EL (cell line): ENCODE results near the gene CCT2.

Source experiments
- DNase-seq: peaks from one replicate; pipeline ENCODE4 v3.0.0-alpha.2; 2016

The CCT2 gene

DNA sequence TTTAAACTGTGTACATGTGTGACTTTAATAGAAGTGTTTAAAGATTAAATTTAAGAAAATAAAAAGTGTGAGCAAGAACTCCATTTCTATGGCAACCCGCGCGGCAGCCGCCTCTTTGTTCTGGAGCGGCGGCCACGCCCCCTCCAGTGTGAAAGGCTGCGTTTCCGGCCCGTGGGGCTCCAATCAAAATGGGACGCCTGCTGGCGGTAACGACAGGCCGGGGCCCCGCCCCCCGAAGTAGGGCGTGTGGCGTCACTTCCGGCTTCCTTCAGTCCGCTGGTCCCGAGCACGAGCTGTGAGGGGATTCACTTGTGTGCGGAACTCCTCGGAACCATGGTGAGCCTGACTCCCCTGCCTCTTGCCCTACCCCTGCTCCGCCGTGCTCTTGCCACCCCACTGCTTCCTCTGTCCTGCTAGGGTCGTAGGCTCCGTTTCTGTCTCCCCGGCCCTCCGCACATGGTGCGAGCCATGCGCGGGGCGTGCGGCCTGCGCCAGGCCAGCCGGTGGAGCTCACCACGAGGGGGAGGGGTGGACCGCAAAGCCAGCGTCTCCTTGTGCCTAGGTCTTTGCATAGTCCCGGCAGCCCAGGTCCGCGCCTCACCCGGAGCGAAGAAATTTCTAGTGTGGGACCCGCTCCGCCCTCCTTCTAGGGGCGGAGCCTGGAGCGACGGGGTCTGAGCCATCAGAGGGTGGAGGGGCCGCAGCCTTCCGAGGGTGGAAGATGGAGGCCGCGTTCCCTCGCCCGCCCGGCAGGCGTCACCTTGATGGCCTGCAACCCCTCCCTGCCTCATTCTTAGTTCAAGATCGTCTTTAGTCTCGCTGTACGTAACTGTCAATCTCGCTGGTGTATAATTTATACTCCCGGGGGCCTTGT, at the start of gene CCT2:
Gene CCT2, plus strand, starts transcription at position 271 of the 874 bp plus-strand sequence. Its CDS starts 63 bp downstream, at position 334.
- DNase-seq = peak; percentile 96

DNA sequence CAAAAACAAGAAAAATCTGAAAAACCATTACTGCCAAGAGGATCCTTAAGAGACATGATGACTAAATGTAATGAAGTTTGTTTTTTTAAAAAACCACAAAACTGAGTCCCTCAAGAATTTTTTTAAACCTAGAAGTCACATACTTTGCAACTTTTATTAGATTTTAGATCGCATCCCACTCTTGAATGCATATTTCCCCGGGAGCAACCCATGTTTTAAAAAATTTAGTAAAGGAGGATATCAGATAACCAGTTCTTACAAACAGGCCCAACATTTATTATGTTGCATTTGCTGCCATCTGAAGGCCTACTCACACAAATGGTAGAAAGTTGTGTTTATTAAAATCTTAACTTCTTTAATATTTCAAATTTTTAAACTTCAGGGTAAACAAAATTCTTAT, 44.3 kb upstream of the CCT2 start:
- DNase-seq = peak; percentile 83

DNA sequence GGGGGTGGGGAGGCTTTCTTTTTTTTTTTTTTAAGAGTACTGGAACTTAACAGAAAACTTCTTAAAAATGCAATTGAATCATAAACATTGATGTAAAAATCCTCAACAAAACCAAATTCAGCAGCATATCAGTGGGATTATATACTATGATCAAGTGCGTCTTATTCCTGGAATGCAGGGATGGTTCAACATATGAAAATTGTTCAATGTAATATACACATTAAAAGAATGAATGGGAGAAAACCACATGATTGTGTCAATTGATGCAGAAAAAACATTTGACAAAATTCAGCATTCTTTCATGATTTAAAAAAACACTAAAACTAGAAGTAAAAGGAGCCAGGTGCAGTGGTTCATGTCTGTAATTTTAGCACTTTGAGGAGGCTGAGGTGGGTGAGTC, 41.2 kb upstream of the CCT2 start:
- no peak for DNase-seq

- no peak for DNase-seq
Observed at GRCh38 chr12:69545081-69545480, 40.2 kb upstream of the CCT2 start.

DNA sequence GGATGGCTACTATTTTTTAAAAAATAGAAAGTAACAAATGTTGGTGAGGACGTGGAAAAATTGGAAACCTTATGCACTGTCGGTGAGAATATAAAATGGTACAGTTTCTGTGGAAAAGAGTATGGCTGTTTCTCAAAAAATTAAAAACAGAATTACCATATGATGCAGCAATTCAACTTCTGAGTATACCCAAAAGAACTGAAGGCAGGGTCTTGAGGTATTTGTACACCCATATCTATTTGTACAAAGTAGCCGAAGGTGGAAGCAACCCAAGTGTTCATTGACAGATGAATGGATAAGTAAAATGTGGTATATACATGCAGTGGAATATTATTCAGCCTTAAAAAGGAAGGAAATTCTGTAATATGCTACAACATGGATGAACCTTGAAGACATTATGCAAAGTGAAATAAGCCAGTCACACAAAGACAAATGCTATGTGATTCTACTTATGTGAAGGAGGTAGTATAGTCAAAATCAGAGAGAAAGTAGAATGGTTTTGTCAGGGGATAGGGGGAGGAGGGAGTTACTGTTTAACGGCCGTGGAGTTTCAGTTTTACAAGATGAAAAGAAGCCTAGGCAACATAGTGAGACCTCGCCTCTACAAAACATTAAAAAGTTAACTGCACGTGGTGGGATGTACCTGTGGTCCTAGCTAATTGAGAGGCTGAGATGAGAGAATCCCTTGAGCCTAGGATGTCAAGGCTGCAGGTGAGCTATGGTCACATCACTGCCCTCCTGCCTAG, 38.4 kb upstream of the CCT2 start:
- no peak for DNase-seq

GRCh38 chr12:69548687-69549086, 36.6 kb upstream of the CCT2 start:
- no peak for DNase-seq

GRCh38 chr12:69550569-69551350, 34.5 kb upstream of the CCT2 start:
- no peak for DNase-seq

DNA sequence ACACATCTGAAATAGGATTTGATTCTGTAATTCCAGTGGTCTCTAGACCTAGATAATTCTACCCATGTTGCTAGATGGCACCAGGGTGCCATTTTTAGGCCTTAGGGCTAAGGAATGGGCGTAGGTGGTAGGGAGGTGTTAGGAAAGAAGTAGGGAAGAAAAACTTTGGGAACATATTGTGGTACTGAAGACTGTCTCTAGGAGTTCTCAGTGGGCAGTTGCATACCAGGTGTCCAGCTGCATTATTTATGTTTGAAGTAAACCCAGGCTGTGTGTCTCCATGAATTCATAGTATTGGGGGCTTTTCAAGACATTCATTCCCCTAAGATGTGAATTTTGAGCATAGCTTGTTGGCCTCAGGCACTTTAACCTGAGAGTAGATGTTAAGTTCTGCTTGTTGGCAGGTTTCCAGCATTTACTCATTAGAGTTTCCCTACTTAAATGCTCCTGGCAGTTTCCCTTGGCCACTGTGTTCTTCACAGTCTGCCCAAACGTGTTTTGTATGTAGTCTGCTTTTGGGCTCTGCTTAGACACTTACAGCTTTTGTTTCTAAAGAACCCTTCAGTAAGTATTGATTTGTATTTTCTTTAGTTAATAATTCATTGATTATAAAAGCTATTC, 31.5 kb upstream of the CCT2 start:
- DNase-seq = peak; percentile 72

GRCh38 chr12:69555461-69555860, 29.8 kb upstream of the CCT2 start:
- DNase-seq = peak; percentile 97

GRCh38 chr12:69556383-69556782, 28.9 kb upstream of the CCT2 start:
- DNase-seq = no peak

DNA sequence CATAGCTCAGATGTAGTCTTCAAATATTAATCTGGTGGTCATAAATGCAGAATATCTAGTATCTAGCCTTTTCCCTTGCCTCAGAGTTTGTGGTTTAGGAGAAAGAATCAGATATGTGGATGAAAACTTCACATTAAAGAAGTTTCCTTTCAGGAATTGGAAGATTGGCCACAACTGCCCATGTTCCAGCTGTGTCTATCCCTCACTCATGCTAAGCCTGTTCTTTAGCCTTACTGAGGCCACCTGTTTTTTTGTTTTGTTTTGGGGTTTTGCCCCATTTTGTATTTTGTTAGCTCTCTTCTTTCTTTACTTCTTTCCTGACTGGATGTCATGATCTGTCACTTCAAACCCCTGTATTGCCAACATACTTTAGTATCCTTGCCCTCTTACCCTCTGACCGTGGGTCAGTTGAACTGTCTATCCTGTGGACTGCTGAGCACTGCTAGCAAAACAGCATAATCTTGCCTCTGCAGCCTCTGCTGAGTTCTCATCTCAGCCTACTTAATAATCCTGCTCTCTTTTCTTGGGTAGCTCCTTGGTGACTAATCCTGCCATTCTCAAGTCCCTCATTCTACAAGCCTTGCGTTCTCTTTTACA, 22.0 kb upstream of the CCT2 start:
- DNase-seq = no peak

DNA sequence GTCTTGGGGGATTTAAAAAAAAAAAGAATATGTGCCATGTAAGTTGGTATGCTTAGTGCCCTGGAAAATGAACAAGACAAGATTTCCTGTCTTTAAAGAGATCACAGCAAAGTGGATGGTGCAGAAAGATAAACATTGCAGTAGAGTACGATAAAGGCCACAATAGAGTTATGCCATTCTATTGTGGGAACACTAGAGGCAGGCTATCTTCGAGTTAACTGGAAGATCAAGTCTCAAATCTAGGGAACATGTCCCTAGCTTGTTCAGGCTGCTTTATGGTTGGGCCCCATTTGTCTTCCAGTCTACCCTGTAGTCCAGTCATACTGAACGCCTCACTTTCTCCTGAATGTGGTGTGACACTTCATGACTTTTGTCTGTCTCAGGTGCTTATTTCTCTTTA, 18.7 kb upstream of the CCT2 start:
- DNase-seq = no peak

- DNase-seq = peak; percentile 62
Observed at GRCh38 chr12:69569236-69569635, 16.0 kb upstream of the CCT2 start.

DNA sequence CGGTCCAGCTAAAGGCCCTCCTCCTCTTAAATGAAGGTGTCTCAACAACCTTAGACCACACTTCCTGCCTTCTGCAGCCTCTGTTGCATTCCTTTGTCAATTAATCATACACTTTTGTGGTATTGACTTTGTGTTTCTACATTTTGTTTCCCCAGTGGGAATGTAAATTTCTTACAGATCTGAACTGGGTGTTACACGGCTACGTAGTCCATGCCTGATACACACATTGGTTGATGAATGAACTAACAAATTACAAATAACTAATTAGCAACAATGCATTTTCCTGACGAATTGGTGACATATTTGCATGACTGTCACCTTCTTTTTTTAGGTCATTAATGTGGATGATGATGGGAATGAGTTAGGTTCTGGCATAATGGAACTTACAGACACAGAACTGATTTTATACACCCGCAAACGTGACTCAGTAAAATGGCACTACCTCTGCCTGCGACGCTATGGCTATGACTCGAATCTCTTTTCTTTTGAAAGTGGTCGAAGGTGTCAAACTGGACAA, 15.2 kb upstream of the CCT2 start:
- peak; percentile 90 for DNase-seq

- DNase-seq = peak; percentile 70
Observed at GRCh38 chr12:69570545-69571399, 14.5 kb upstream of the CCT2 start.

DNA sequence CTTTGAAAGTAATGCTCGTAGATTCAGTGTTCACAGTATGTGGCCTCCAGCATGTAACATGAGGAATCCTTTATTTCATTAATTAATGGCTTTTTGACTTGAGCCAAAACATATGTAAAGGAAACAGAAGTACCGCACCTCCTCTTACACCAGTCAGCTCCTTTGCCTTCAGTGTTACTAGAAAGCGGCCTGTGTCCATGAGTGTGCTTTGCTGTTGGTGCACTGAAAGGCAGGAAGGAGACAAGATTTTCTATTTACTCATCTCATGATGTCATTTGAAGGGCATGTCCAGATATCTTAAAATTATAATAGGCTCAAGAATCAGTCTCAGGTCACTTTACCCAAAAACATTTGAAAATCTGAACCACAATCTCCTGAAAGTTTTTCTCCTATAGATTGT, 9.9 kb upstream of the CCT2 start:
- DNase-seq = peak; percentile 63

DNA sequence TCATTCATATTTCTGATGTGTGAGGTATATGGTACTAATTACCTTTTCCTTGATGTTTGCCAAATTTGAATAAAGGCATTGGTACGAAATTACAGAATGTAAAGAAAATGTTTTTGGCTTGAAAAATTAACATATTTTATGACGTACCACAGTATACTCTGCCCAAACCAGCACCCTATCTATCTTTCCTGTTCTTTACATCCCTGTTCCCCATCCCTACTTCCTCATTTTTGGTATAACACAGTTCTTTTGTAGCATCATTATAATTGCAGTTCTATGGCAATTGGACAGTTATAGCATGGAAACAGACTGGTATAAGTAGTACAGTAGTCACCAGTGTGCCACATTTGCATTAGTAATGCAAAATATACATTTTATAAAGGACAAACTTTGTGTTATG, 7.0 kb upstream of the CCT2 start:
- DNase-seq = no peak

- no peak for DNase-seq
Observed at GRCh38 chr12:69579029-69579428, 6.2 kb upstream of the CCT2 start.

GRCh38 chr12:69580074-69580473, 5.2 kb upstream of the CCT2 start:
- no peak for DNase-seq

GRCh38 chr12:69583203-69583602, 2.1 kb upstream of the CCT2 start:
- peak; percentile 29 for DNase-seq

DNA sequence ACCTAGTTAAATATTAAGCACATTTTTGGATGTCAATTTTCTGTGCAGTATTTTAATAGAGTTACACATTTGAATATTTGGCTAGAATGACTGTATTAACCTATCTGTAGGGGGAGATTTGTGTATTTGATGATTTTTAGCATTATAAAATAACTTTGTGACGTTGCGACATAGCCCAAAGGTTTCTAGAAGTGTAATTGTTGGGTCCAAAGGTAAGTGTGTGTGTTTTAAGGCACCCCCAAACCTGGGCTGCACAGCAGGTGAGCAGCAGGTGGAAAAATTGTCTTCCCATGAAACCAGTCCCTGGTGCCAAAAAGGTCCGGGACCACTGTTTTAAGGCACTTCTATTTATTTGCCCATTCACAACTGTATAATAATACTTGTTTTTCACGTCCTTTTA, 3.3 kb downstream of the CCT2 start:
- DNase-seq = no peak
